ENCODE data around the gene LPXN.
"Not testable (repeated sequence)": the region's sequence is repeated elsewhere in the genome, so short reads cannot be mapped to it uniquely, and the experiment has no call there.

Gene LPXN

GRCh38 chr11:58576887-58577471, 1.3 kb upstream of the LPXN start:
- peak overlapping the region in 6 of 7 experiments; percentile 83 to 96 (median 92) for H3K4me3 ChIP-seq (ENCODE audit: control insufficient read depth in 1 of 7, extremely low read depth in 1 of 7, insufficient read depth in 4 of 7, low read depth in 2 of 7, low read length in 6 of 7)
- DNase-seq: peak in 1 of 3 donors; percentile 43
- peaks cover 0 to 4% (median 2%) of the 10 kb centered on the region in 4 experiments for H3K36me3 ChIP-seq (ENCODE audit: control insufficient read depth in 4 of 4, insufficient read depth in 4 of 4, low read length in 3 of 4)
- peak overlapping the region; percentile 100 for H3K27ac ChIP-seq (ENCODE audit: insufficient read depth in 1 of 2, low read depth in 1 of 2, low read length in 2 of 2, poor library complexity in 1 of 2, severe bottlenecking in 2 of 2)
- H3K27me3 ChIP-seq (replicated peaks in 2 of 5; ENCODE audit: control insufficient read depth in 4 of 5, insufficient read depth in 5 of 5, low read length in 4 of 5): no peaks in the 10 kb centered on the region
- H3K4me1 ChIP-seq (ENCODE audit: control extremely low read depth in 1 of 4, control insufficient read depth in 4 of 4, insufficient read depth in 4 of 4, low read length in 3 of 4): peaks cover 55 to 76% (median 64%) of the 10 kb centered on the region in 4 experiments
- no peaks in the 10 kb centered on the region for H3K9me3 ChIP-seq (ENCODE audit: control extremely low read depth in 1 of 5, control insufficient read depth in 4 of 5, insufficient read depth in 2 of 5, low read depth in 1 of 5, low read length in 4 of 5)
- WGBS (ENCODE audit: insufficient coverage): 14% methylated on average over 2 of the region's 4 CpGs
- POLR2A ChIA-PET: interaction anchor here (0.7 to 2.2 kb wide), 4 partner anchors 9 to 1151 kb away, joined by 3 to 13 read pairs (median 6); no protein-coding TSS in a partner anchor
- CTCF ChIA-PET: interaction anchor here (0.6 to 3.9 kb wide), 23 partner anchors 9 to 1184 kb away, joined by 3 to 38 read pairs (median 3); no protein-coding TSS in a partner anchor

DNA sequence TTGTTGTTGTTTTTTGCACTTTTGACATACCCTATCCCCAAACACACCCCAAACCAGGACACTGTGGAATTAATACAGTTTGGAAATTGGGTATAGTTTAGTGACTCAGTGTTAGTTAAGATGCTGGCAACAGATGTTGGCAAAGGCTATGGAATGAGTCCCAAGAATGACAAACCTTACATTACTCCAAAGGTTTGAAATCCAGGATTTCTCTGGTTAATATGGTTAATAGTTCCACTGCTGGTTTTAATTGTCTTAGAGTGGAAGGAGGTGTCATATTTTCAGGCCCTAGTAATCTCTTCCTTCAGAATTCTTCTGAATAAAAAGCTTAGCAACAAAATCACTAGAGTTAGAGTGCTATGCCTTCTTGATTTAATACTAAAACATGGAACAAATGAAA, 775 bp downstream of the LPXN start:
- peak overlapping the region in 4 of 7 experiments; percentile 33 to 69 (median 46) for H3K4me3 ChIP-seq (ENCODE audit: control insufficient read depth in 1 of 7, extremely low read depth in 1 of 7, insufficient read depth in 4 of 7, low read depth in 2 of 7, low read length in 6 of 7)
- peaks cover 42 to 64% (median 48%) of the 10 kb centered on the region in 4 experiments for H3K4me1 ChIP-seq (ENCODE audit: control extremely low read depth in 1 of 4, control insufficient read depth in 4 of 4, insufficient read depth in 4 of 4, low read length in 3 of 4)
- no peak for DNase-seq
- peak overlapping the region in 1 of 2 experiments; percentile 81 for H3K27ac ChIP-seq (ENCODE audit: insufficient read depth in 1 of 2, low read depth in 1 of 2, low read length in 2 of 2, poor library complexity in 1 of 2, severe bottlenecking in 2 of 2)
- no peaks in the 10 kb centered on the region for H3K27me3 ChIP-seq (replicated peaks in 2 of 5; ENCODE audit: control insufficient read depth in 4 of 5, insufficient read depth in 5 of 5, low read length in 4 of 5)
- peaks cover 0 to 12% (median 0%) of the 10 kb centered on the region in 4 experiments for H3K36me3 ChIP-seq (ENCODE audit: control insufficient read depth in 4 of 4, insufficient read depth in 4 of 4, low read length in 3 of 4)
- CTCF ChIA-PET: interaction anchor here (0.9 to 3.9 kb wide), 4 partner anchors 11 to 101 kb away, joined by 3 to 38 read pairs (median 18); no protein-coding TSS in a partner anchor
- no peaks in the 10 kb centered on the region for H3K9me3 ChIP-seq (ENCODE audit: control extremely low read depth in 1 of 5, control insufficient read depth in 4 of 5, insufficient read depth in 2 of 5, low read depth in 1 of 5, low read length in 4 of 5)
- POLR2A ChIA-PET: no interaction called here

DNA sequence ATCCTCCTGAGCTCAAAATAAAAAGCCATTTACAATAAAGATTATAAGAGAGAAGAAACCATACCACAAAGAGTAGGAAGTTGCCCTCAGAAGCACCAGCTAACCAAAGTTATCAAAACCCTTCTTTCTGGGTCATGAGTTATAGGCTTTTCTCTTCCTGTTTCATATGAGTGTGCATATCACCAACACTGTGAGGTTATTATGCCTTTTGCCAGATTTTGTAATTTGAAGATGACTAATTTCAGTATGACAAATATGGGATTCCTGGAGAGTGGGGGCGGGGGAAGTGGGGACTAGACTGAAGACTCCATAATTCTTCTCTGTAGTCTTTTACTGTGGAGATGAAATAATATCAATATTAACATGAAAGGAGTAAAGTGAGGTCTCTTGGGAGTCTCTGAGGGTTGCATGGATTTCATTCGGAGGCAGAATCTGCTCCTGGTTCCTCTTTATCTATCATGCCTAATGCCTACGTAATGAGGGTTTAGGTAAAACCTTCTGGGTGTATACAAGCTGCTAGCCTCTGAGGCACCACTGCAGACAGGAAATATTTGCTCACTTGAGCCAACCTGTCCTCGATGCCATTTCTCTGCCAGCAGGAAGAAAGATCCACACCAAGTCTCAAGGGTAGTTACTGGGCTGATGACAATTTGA, 2.1 kb downstream of the LPXN start:
- CTCF ChIA-PET: interaction anchor here (0.8 to 1.2 kb wide), 4 partner anchors 9 to 86 kb away, joined by 3 to 5 read pairs (median 3); no protein-coding TSS in a partner anchor
- Histone ChIP-seq H3K4me1 (ENCODE audit: control extremely low read depth in 1 of 4, control insufficient read depth in 4 of 4, insufficient read depth in 4 of 4, low read length in 3 of 4) (peaks cover 42 to 70% (median 48%) of the 10 kb centered on the region in 4 experiments), H3K4me3 (ENCODE audit: control insufficient read depth in 1 of 7, extremely low read depth in 1 of 7, insufficient read depth in 4 of 7, low read depth in 2 of 7, low read length in 6 of 7) (peak overlapping the region in 6 of 7 experiments; percentile 2 to 69 (median 20)), H3K27me3 (replicated peaks in 2 of 5; ENCODE audit: control insufficient read depth in 4 of 5, insufficient read depth in 5 of 5, low read length in 4 of 5) (no peaks in the 10 kb centered on the region), H3K36me3 (ENCODE audit: control insufficient read depth in 4 of 4, insufficient read depth in 4 of 4, low read length in 3 of 4) (peaks cover 0 to 24% (median 0%) of the 10 kb centered on the region in 4 experiments), H3K27ac (ENCODE audit: insufficient read depth in 1 of 2, low read depth in 1 of 2, low read length in 2 of 2, poor library complexity in 1 of 2, severe bottlenecking in 2 of 2) (peak overlapping the region; percentile 2 to 60), H3K9me3 (ENCODE audit: control extremely low read depth in 1 of 5, control insufficient read depth in 4 of 5, insufficient read depth in 2 of 5, low read depth in 1 of 5, low read length in 4 of 5) (no peaks in the 10 kb centered on the region)
- DNase-seq: peak; percentile 80 to 94 (median 90)
- WGBS (ENCODE audit: insufficient coverage): 7% methylated on average over 3 of the region's 4 CpGs
- POLR2A ChIA-PET: interaction anchor here (1.0 kb wide), 1 partner anchor 10 kb away, joined by 3 read pairs; no protein-coding TSS in a partner anchor

DNA sequence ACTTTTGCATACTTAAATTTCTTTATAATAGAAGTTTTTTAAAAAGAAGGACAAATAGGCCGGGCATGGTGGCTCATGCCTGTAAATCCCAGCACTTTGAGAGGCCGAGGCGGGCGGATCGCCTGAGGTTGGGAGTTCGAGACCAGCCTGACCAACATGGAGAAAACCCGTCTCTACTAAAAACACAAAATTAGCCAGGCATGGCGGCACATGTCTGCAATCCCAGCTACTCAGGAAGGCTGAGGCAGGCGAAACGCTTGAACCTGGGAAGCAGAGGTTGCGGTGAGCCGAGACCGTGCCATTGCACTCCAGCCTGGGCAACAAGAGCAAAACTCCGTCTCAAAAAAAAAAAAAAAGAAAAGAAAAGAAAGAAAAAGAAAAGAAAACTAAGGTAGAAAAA, 2.8 kb downstream of the LPXN start:
- H3K9me3 ChIP-seq (ENCODE audit: control extremely low read depth in 1 of 5, control insufficient read depth in 4 of 5, insufficient read depth in 2 of 5, low read depth in 1 of 5, low read length in 4 of 5); H3K27me3 ChIP-seq (replicated peaks in 2 of 5; ENCODE audit: control insufficient read depth in 4 of 5, insufficient read depth in 5 of 5, low read length in 4 of 5); DNase-seq: not testable (repeated sequence)
- peak overlapping the region in 1 of 2 experiments; percentile 60 for H3K27ac ChIP-seq (ENCODE audit: insufficient read depth in 1 of 2, low read depth in 1 of 2, low read length in 2 of 2, poor library complexity in 1 of 2, severe bottlenecking in 2 of 2)
- POLR2A ChIA-PET: interaction anchor here (1.0 kb wide), 1 partner anchor 9 kb away, joined by 3 read pairs; no protein-coding TSS in a partner anchor
- H3K4me3 ChIP-seq (ENCODE audit: control insufficient read depth in 1 of 7, extremely low read depth in 1 of 7, insufficient read depth in 4 of 7, low read depth in 2 of 7, low read length in 6 of 7): peak overlapping the region in 3 of 7 experiments; percentile 31 to 69 (median 55)
- CTCF ChIA-PET: interaction anchor here (0.8 to 0.9 kb wide), 2 partner anchors 10 to 86 kb away, joined by 3 read pairs; no protein-coding TSS in a partner anchor
- peaks cover 42 to 70% (median 48%) of the 10 kb centered on the region in 4 experiments for H3K4me1 ChIP-seq (ENCODE audit: control extremely low read depth in 1 of 4, control insufficient read depth in 4 of 4, insufficient read depth in 4 of 4, low read length in 3 of 4)
- H3K36me3 ChIP-seq (ENCODE audit: control insufficient read depth in 4 of 4, insufficient read depth in 4 of 4, low read length in 3 of 4): peaks cover 0 to 24% (median 0%) of the 10 kb centered on the region in 4 experiments
- 100% methylated on average over 2 of the region's 14 CpGs for WGBS (ENCODE audit: insufficient coverage)

DNA sequence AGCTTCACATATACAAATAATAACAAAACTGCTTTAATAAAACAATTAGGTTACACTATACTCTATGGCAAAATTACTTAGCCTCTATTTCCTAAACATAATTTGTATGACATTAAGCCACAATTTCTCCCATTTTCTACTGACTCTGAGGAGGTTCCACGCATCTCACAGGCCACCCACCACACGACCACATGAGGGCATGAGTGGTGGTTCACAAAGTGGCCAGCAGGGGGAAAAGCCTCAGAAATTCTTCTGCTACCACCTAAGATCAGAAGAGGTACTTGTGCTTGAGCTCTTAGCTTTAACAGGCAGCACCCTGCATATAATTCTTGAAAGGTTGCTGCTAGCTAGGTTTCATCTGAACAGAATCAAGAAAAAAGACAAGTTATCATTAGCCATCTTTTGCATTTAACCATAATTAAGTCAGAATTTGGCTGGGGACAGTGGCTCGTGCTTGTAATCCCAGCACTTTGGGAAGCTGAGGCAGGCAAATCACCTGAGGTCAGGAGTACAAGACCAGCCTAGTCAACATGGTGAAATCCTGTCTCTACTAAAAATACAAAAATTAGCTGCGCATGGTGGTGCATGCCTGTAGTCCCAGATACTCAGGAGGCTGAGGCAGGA, 7.7 kb downstream of the LPXN start:
- POLR2A ChIA-PET: interaction anchor here (0.6 to 3.2 kb wide), 5 partner anchors 9 to 381 kb away, joined by 3 to 9 read pairs (median 3); partner anchors contain the start of gene ZFP91
- CTCF ChIA-PET: interaction anchor here (0.6 to 4.4 kb wide), 27 partner anchors 8 to 1749 kb away, joined by 3 to 47 read pairs (median 4); partner anchors contain the start of genes CNTF and LPXN
- H3K4me1 ChIP-seq (ENCODE audit: control extremely low read depth in 1 of 4, control insufficient read depth in 4 of 4, insufficient read depth in 4 of 4, low read length in 3 of 4): peaks cover 8 to 46% (median 28%) of the 10 kb centered on the region in 4 experiments
- DNase-seq: peak; percentile 79 to 91 (median 87)
- WGBS (ENCODE audit: insufficient coverage): 55% methylated on average over 4 of the region's 4 CpGs
- no peaks in the 10 kb centered on the region for H3K27me3 ChIP-seq (replicated peaks in 2 of 5; ENCODE audit: control insufficient read depth in 4 of 5, insufficient read depth in 5 of 5, low read length in 4 of 5)
- H3K27ac ChIP-seq (ENCODE audit: insufficient read depth in 1 of 2, low read depth in 1 of 2, low read length in 2 of 2, poor library complexity in 1 of 2, severe bottlenecking in 2 of 2): no peak overlapping the region
- H3K36me3 ChIP-seq (ENCODE audit: control insufficient read depth in 4 of 4, insufficient read depth in 4 of 4, low read length in 3 of 4): peaks cover 0 to 43% (median 0%) of the 10 kb centered on the region in 4 experiments
- H3K9me3 ChIP-seq (ENCODE audit: control extremely low read depth in 1 of 5, control insufficient read depth in 4 of 5, insufficient read depth in 2 of 5, low read depth in 1 of 5, low read length in 4 of 5): no peaks in the 10 kb centered on the region
- H3K4me3 ChIP-seq (ENCODE audit: control insufficient read depth in 1 of 7, extremely low read depth in 1 of 7, insufficient read depth in 4 of 7, low read depth in 2 of 7, low read length in 6 of 7): no peak overlapping the region

- Histone ChIP-seq H3K4me1 (ENCODE audit: control extremely low read depth in 1 of 4, control insufficient read depth in 4 of 4, insufficient read depth in 4 of 4, low read length in 3 of 4) (peaks cover 7 to 41% (median 31%) of the 10 kb centered on the region in 4 experiments), H3K4me3 (ENCODE audit: control insufficient read depth in 1 of 7, extremely low read depth in 1 of 7, insufficient read depth in 4 of 7, low read depth in 2 of 7, low read length in 6 of 7) (peak overlapping the region in 2 of 7 experiments; percentile 11 to 31), H3K27ac (ENCODE audit: insufficient read depth in 1 of 2, low read depth in 1 of 2, low read length in 2 of 2, poor library complexity in 1 of 2, severe bottlenecking in 2 of 2) (peak overlapping the region; percentile 44 to 69), H3K36me3 (ENCODE audit: control insufficient read depth in 4 of 4, insufficient read depth in 4 of 4, low read length in 3 of 4) (peaks cover 0 to 37% (median 0%) of the 10 kb centered on the region in 4 experiments), H3K27me3 (replicated peaks in 2 of 5; ENCODE audit: control insufficient read depth in 4 of 5, insufficient read depth in 5 of 5, low read length in 4 of 5) (no peaks in the 10 kb centered on the region), H3K9me3 (ENCODE audit: control extremely low read depth in 1 of 5, control insufficient read depth in 4 of 5, insufficient read depth in 2 of 5, low read depth in 1 of 5, low read length in 4 of 5) (no peaks in the 10 kb centered on the region)
- peak; percentile 77 to 95 (median 95) for DNase-seq
- CTCF ChIA-PET: interaction anchor here (0.7 to 3.6 kb wide), 11 partner anchors 10 to 571 kb away, joined by 3 to 32 read pairs (median 4); partner anchors contain the start of gene LPXN
- POLR2A ChIA-PET: interaction anchor here (0.6 to 4.1 kb wide), 6 partner anchors 9 to 853 kb away, joined by 3 to 13 read pairs (median 4); partner anchors contain the start of gene LPXN
Observed at GRCh38 chr11:58564231-58564630, 11.4 kb downstream of the LPXN start.

Measured in common myeloid progenitor, CD34-positive (primary cell).